Non-pigmented ciliary epithelial cell (primary cell): Measurements from ENCODE around the gene IL20RA.
"Not testable (repeated sequence)": the region's sequence is repeated elsewhere in the genome, so short reads cannot be mapped to it uniquely, and the experiment has no call there.

ENCODE experiments used
- DNase-seq: peaks from one replicate; pipeline ENCODE4 v3.0.0-alpha.2; 2010; ENCODE audit warnings: low read depth

The IL20RA gene

GRCh38 chr6:136971609-136972008 is 73.2 kb downstream of the IL20RA start:
- no peak for DNase-seq

DNA sequence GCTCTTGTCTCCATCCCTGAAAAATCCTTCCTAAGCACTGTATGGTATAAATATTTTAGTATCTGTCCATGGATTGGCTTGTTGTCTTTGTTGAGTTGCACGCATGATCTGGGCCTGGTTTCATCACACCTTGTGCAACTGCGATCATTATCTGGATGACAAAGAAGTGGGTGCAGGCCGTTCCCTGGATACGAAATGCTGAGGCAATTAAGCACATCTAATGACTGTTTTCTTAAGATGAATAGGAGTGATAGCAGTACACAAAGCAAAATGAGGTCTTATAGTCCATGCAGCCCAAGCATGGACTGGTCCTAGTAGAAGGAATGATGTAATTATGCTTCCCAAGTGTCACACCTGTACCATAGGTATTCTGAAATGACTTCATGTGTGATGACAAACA is 74.8 kb downstream of the IL20RA start:
- DNase-seq: no peak

DNA sequence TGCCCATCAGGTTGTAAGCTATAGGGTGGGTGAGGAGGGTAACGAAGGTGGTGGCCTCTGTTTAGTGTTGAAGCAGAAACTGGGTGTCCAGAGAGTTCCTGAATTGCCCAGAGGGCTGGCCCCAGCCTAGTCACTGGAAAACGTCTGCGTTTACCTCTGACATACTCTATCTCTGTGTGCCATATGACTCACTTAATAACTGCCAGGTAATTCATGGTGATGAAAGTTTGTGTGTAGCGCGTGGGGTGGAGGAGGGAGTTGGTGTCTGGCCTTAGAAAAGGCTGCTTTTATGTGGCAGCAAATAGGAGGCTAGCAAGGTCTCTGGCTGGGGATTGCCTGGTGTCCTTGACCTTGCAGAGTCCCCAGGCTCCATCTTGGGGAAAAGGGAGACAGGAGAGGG is 75.3 kb downstream of the IL20RA start:
- DNase-seq: no peak

DNA sequence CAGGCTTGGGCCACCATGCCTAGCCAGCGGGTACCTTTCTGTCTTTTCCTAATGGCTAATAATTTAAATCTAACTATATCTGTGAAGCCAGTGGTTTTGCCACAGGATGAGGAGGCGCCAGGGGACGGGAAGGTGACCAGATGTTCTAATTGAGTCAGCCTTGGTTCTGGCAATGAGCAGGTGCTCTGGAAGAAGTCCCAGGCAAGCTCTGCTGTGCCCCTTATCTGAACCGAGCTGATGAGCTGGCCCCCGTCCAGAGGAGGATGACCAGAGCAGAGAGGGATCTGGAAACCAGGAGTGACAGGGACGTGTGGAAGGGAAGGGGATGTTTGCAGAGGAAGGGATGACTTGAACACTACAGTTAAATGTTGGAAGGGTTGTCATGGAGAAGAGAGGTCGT is 75.9 kb downstream of the IL20RA start:
- no peak for DNase-seq

DNA sequence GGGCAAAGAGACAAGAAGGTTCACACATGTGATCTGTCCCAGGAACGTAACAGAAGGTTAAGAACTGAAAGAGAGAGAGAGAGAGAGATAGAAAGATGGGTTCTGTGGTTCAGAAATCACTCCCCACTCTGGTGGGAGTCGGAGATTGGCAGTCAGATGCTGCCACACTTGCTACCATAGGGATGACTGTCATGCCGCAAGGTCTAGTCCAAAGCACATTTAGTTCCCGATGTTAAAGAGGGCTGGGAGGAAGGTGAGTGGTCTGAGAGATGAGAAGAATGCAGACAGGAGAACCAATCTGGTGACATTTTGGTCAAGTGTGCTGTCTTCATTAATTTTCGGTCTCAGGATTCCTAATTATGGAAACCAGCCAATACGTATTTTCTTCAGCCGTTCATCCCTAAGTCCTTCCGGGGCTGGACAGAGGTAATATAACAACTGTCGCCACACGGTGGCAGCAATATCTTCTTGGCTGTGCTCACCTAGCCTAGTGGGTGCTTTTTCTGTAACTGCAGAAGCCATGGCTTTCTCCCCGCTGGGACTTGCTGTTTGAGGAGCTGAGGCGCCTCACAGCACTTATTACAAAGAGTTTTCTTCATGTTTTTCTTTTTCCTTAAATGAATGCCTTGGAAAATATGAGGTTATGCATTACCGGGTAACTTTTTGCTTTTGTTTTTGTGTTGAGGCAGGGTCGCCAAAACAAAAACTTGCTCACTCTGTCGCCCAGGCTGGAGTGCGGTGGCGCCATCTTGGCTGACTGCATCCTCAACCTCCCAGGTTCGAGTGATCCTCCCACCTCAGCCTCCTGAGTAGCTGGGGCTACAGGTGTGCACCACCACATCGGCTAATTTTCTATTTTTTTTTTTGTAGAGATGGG is 76.7 kb downstream of the IL20RA start:
- DNase-seq: peak; percentile 27

- no peak for DNase-seq
These were observed 80.4 kb downstream of the IL20RA start for GRCh38 chr6:136964398-136964797.

DNA sequence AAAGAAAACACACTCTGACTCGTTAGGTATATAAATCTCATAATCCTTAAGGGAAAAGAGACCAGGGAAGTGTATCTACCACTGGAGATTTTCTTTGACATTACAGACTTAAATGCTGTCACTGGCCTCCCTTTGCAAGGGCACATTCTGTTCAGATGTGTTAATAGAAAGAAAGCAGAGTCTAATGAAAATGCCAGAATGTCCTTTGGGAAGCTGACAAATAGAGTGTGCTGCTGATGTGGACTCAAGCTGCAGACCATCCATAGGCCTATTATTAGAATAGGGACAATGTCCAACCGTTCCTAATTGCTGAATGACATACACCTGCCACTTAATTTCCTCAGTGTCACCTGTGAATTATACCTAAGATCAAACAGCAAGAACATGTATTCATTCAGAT is 81.5 kb downstream of the IL20RA start:
- DNase-seq: no peak

DNA sequence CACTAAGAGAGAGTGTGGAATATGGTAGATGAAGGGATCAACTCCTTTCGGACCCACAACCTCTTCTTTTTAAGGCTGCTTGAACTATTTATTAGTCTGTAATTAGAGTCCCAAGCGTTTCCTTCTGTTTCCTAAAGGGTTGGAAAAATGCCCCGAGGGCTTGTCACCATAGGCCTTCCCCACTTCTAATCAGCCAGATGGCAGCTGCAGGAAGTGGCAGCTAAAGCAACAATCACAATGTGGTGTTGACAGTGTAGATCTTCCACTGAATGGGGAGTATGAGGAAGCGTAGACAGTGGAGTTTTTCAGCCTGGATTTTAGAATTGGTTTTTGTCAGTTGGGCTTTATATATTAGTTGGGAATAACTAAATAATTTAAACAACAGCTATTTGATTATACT is 82.1 kb downstream of the IL20RA start:
- DNase-seq: no peak

- no peak for DNase-seq
These were observed 82.9 kb downstream of the IL20RA start for GRCh38 chr6:136961848-136962247.

- DNase-seq: no peak
These were observed 84.0 kb downstream of the IL20RA start for GRCh38 chr6:136960781-136961180.

- DNase-seq: not testable (repeated sequence)
These were observed 84.8 kb downstream of the IL20RA start for GRCh38 chr6:136959935-136960334.

GRCh38 chr6:136959471-136959891 is 85.3 kb downstream of the IL20RA start:
- DNase-seq: no peak

DNA sequence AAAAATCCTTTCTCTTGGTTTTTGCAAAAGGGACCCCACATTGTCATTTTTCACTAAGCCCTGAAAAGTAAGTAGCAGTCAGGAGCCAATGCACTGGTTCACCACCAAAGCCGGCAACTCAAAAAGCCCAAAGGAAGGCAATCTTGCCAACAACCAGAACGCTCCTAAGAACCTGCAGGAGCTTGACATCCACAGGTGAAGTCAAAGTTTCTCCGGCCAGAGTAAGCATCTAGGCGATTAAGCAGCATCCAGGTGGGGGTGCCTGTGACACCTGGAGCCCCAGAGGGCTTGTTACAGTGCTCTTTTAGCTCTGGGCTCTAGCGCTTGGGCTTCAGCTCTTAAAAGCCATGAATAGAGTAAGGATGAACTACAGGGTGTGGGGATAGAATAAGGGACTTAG is 86.6 kb downstream of the IL20RA start:
- DNase-seq: no peak

DNA sequence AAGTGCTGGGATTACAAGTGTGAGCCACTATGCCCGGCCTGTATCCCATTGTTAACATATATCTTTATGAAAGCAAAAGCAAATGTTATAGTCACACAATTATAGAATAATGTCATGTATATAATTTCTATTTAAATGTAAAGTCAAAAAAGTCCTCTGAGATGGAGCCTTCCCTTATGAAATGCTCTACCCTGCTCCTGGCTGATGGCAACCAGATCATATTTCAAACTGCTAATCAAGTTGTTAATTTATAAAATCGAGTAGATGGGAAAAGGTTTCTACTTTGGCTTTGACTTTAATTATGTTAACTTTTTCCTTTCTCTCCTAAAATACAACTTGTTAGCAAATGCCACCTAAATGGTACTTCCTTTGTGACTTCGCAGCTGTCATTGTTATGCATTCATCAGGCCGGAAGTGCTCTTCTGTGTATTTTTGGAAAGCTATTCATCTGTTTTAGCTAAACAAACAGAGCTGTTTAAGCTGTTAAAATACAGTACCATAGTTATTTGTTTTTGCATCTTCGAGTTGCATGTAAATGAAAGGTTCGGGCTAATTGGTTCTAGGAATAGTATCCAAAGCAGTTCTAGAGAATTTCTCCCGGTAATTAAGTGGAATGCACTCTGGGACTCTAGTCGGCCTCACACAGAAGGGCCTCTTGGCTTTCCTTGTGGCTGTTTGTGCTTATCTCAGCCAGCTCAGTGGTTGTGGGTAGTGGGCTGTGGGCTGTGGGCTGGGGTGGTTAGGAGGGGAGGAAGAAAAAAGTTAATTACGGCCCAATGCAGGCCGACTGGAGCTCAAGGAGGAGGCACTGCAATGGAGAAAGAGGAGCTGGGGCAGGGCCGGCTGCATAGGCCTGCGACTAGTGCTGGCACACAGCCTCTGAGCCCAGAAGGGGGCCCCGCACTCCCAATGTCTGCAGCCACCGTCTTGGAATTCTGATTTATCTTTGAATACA is 87.9 kb downstream of the IL20RA start:
- no peak for DNase-seq

- no peak for DNase-seq
These were observed 89.6 kb downstream of the IL20RA start for GRCh38 chr6:136955123-136955522.

DNA sequence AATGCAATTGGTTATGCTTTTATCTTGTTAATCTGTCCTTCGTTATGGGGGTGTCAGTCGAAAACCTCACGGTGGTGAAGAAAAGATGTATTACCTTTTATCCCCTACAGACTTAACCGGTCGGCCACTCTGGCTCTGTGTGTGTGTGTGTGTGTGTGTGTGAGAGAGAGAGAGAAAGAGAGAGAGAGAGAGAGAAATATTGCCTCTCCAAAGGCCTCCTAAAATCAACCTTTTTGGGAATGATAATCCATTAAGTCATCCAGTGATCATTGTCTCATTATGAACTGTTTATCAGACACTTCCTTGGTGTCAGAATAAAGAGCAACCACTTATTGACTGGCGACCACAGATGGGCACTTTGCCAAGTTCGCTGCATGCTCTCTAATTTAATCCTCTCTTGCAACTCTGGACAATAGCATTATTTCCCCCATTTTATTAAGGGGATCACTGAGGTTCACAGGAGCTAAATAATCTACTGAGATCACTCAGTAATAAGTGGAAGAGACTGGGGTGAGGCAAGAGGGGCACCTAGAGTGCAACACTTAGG is 92.0 kb downstream of the IL20RA start:
- no peak for DNase-seq

DNA sequence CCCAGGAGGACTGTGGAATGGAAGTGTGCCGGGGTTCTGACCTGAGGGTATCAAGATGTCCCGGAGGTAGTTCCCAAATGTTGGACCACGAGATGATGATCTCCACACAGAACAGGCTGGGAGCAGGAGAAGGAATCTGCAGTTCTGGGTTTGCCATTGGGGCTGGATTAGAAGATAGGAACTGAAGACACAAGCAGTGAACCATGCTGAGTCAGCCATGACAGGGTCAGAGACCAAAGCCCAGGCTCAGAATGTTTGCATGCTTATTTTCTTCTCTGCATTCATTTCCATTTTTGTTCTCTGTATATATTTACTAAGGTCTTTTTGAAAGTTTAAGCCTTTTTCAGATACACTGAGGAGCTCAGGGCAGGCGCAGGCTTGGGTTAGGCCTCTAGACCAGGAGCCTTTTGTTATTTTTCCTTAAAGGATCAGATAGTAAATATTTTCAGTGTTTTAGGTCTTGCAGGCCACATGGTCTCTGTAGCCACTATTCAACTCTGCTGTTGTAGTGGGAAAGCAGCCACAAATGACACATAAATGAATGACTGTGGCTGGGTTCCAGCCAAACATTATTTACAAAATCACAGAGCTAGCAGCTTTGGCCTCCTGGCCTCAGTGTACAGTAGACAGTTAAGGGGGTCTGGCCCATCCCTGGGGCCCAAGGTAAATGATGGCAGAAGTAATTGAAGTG is 94.2 kb downstream of the IL20RA start:
- no peak for DNase-seq
